SK-N-SH treated with all-trans-retinoic acid at 6 μM for 48 hours (cell line): Measurements from ENCODE around the gene PHYKPL.

Experiments
- CREB5 ChIP-seq: fragments of 250-450 bp; sonication (Bioruptor Pico); IDR thresholded peaks from 2 replicates; pipeline ENCODE4 v1.5.1; 2020; ENCODE audit warnings: low read depth, mild to moderate bottlenecking, moderate library complexity
- CSRNP3 ChIP-seq: fragments of 250-450 bp; sonication (Bioruptor Pico); IDR thresholded peaks from 2 replicates; pipeline ENCODE4 v1.5.1; 2021; ENCODE audit warnings: mild to moderate bottlenecking, moderate library complexity
- PATZ1 ChIP-seq: fragments of 250-450 bp; sonication (Bioruptor Pico); IDR thresholded peaks from 2 replicates; pipeline ENCODE4 v1.8.0; 2020; ENCODE audit warnings: mild to moderate bottlenecking, moderate library complexity, borderline replicate concordance
- POU6F1 ChIP-seq: fragments of 250-450 bp; sonication (Bioruptor Pico); IDR thresholded peaks from 2 replicates; pipeline ENCODE4 v1.8.0; 2021; ENCODE audit warnings: low read depth, mild to moderate bottlenecking, moderate library complexity, borderline replicate concordance

GRCh38 chr5:178244576-178244975, 12.0 kb upstream of the PHYKPL start:
- TF ChIP-seq POU6F1 (CRISPR knock-in tag): no peak
- TF ChIP-seq CSRNP3 (CRISPR knock-in tag): no peak
- TF ChIP-seq CREB5 (CRISPR knock-in tag): no peak
- no peak for TF ChIP-seq PATZ1 (CRISPR knock-in tag)
